ENCODE measurements around the gene NAT8L.
A peak's percentile ranks its signal among the peaks of the same experiment; 100 is the strongest.

Gene NAT8L

GRCh38 chr4:2036327-2036726 lies 22.8 kb upstream of the NAT8L start:
- no peak overlapping the region for H3K4me3 ChIP-seq (ENCODE audit: low read depth, low read length)
- TF ChIP-seq CTCF (IDR thresholded peaks at IDR 0.05; ENCODE audit: borderline replicate concordance, insufficient read depth, low read depth, low read length): no peak

GRCh38 chr4:2036866-2037265 lies 22.3 kb upstream of the NAT8L start:
- H3K4me3 ChIP-seq (ENCODE audit: low read depth, low read length): no peak overlapping the region
- TF ChIP-seq CTCF (IDR thresholded peaks at IDR 0.05; ENCODE audit: borderline replicate concordance, insufficient read depth, low read depth, low read length): no peak

DNA sequence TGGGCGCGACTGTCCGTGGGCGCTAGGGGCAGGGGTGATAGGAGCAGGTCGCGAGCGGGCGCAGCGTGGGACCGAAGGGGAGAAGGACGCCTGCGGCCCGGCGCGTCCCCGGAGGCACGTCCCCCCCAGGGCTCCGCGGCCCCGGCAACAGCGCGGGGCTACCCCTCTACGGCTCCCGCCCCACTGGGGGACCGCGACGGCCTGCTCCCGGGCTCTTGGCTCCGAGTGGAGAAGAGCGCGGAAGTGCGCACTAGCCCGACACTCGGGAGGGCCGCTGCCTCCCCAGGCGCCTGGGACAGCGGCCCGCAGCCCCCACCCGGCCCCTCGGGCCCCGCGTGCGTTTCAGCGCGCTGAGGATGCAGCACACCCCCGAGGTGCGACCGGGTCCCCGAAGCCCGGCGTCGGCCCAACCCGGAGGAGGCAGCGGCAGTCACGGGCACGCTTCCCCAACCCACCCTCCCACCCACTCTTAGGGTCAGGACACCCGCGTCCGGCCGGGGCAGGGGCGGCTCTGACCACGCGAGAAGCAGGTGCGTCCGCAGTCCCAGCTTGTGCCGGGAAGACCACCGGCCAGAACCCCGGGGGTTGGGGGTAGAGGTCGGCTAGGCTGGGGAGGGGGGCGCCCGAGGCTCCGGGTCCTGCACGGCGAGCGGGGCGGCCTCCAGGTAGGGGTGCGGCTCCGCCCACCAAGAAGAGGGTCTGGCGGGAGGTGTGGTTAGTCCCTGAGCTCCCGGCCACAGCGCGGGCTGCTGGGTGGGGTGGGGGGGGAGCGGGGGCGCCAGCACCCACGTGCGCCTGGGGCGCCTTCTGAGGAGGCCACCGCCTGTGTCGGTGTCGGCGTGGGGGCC lies 18.5 kb upstream of the NAT8L start:
- TF ChIP-seq CTCF (IDR thresholded peaks at IDR 0.05; ENCODE audit: borderline replicate concordance, insufficient read depth, low read depth, low read length): no peak
- peak overlapping the region; percentile 66 for H3K4me3 ChIP-seq (ENCODE audit: low read depth, low read length)

GRCh38 chr4:2041239-2042130 lies 17.6 kb upstream of the NAT8L start:
- H3K4me3 ChIP-seq (ENCODE audit: low read depth, low read length): peak overlapping the region; percentile 66
- TF ChIP-seq CTCF (IDR thresholded peaks at IDR 0.05; ENCODE audit: borderline replicate concordance, insufficient read depth, low read depth, low read length): no peak

DNA sequence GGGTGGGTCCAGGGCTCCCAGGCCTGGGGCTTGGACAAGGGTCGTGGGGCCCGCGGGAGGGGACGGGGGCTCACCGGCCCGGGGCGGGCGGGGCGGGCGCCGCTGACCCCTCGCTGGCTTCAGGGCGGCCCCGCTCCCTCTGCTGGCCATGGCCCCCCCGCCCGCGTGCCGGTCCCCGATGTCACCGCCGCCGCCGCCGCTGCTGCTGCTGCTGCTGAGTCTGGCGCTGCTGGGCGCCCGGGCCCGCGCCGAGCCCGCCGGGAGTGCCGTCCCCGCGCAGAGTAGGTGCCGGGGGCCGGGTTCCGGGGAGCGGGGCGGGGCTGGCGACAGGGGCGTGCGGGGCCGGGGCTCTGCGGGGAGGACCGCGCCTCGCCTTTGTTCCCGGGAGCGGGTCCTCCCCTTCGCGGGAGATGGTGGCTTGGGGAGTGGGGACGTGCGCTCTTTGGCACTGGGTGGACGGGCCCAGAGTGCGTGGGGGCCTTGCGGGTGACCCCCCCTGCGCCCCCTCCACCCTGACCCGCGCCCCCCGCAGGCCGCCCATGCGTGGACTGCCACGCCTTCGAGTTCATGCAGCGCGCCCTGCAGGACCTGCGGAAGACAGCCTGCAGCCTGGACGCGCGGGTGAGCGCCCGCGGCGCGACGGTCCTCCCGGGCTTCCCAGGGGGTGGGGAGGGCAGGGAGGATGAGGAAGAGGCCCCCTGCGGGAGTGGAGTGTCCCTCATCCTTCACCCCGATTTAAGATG lies 16.8 kb upstream of the NAT8L start:
- TF ChIP-seq CTCF (IDR thresholded peaks at IDR 0.05; ENCODE audit: borderline replicate concordance, insufficient read depth, low read depth, low read length): no peak
- peak overlapping the region; percentile 66 for H3K4me3 ChIP-seq (ENCODE audit: low read depth, low read length)

DNA sequence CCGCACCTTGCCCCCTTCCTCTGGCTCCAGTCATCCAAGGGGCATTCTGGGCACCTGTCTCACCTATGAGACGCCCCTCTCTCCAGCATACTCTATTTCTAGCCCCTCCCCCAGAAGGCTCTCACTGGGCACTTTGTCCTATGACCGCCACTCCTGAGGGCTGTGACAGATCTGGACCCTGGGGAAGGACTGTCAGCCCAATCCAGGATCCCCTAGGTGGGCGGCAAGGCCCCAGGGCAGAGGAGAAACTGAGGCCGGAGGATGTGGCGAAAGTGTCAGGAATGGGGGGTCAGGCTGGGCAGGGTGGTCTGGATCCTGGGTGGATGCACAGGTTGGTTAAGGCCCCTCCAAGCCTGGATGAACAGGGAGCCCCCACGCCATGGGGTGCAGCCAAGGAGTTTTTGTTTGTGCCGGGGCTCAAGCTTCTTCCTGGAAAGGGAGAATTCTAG lies 16.2 kb upstream of the NAT8L start:
- TF ChIP-seq CTCF (IDR thresholded peaks at IDR 0.05; ENCODE audit: borderline replicate concordance, insufficient read depth, low read depth, low read length): no peak
- H3K4me3 ChIP-seq (ENCODE audit: low read depth, low read length): no peak overlapping the region
